Activated CD4-positive, alpha-beta T cell treated with anti-CD3 and anti-CD28 coated beads for 36 hours (primary cell): ENCODE data around the gene FTO. TPM values are rescaled to one million over a fixed set of nuclear protein-coding genes. Genes with fewer than 3 reads are reported as not detected.

Experiments
- ATAC-seq: fragments of 200-7000 bp; cut with Tn5 transposase; one replicate; pipeline ENCODE4 v1.10.0; 2021; ENCODE audit warnings: mild to moderate bottlenecking, moderate library complexity
- CTCF ChIA-PET: fragments of 350-600 bp; sonication (Branson Sonifier 250); formaldehyde crosslinking; loops from one replicate; lab custom pipeline; 2021; ENCODE audit warnings: antibody characterized with exemption; lab: Charles Lee
- POLR2A ChIA-PET: fragments of 350-600 bp; sonication (Branson Sonifier 250); formaldehyde crosslinking; loops from one replicate; lab custom pipeline; 2021; ENCODE audit warnings: antibody characterized with exemption, inconsistent platforms; lab: Charles Lee
- DNase-seq: peaks from one replicate; pipeline ENCODE4 v3.0.0-alpha.2; 2020
- H3K27ac Mint-ChIP-seq: one replicate; pipeline ENCODE4 v1.8.0; 2021; ENCODE audit warnings: mixed read lengths
- H3K27me3 Mint-ChIP-seq: one replicate; pipeline ENCODE4 v1.8.0; 2021; ENCODE audit warnings: mixed read lengths
- H3K36me3 Mint-ChIP-seq: one replicate; pipeline ENCODE4 v1.8.0; 2021; ENCODE audit warnings: low read depth, mixed read lengths
- H3K4me1 Mint-ChIP-seq: one replicate; pipeline ENCODE4 v1.8.0; 2021; ENCODE audit warnings: mixed read lengths
- H3K4me3 Mint-ChIP-seq: one replicate; pipeline ENCODE4 v1.8.0; 2021; ENCODE audit warnings: mild to moderate bottlenecking, moderate library complexity, mixed read lengths
- H3K9me3 Mint-ChIP-seq: one replicate; pipeline ENCODE4 v1.8.0; 2021; ENCODE audit warnings: low read depth, mixed read lengths
- intact Hi-C, 2 experiments: fragments of 100-400 bp; cut with DNase I in 1 of 2; cut with micrococcal nuclease in 1 of 2; formaldehyde crosslinking; loops; one replicate each; pipeline versions ENCODE4 v1.14.2 to v1.15.1; 2022 to 2024; cut with DNase I, micrococcal nuclease
- total RNA-seq, 2 experiments: library from RNA; stranded (reverse); gene quantifications; one replicate each; pipeline ENCODE4 v1.2.3, GENCODE V29; 2021

FTO gene
- total RNA-seq, 2 experiments from 2014 or later: 50.9 to 57.6 TPM

DNA sequence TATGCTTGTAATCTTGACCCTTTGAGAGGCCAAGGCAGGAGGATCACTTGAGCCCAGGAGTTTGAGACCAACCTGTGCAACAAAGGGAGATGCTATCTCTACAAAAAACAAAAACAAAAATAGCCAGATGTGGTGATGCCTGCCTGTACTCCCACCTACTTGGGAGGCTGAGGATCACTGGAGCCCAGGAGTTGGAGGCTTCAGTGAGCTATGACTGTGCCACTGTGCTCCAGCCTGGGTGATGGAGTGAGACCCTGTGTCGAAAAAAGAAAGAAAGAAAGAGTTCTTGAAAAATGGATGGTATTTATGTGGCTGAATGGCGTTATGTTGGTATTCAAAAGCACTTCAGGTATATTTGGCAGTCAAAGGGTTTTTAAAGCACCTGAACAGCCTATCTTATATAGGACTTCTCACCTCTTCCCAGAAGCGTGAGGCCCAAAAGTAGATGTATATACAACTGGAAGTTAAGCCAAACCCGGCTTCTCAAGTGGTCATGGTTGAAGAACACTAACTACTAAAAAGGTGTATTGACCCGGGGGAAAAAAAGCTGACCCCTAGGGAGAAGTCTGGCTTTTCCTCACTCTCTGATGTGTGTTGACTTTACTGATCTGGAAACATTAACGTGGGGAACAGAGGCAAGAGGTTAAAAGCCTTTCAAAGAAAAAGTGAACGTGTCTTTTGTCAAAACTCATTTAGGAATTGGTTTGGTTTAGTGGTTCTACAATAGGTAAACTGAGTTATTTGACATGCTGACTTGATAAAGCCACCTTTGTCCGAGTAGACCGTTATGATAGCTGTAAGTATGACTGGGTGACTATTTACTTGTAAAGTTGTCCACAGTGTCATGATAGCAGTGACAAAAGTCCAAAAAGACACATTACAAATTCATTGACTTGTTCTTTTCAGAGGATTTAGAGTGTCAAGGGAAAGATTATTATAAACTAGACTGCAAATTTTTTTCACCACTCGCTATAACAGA is 399.2 kb downstream of the FTO start:
- no peak for ATAC-seq
- Mint-ChIP-seq H3K27ac (no peak overlapping the region), H3K9me3 (no peaks in the 10 kb centered on the region), H3K4me1 (no peaks in the 10 kb centered on the region), H3K36me3 (no peaks in the 10 kb centered on the region), H3K4me3 (no peak overlapping the region), H3K27me3 (no peaks in the 10 kb centered on the region)
- intact Hi-C loops: no loop called here
- no peak for DNase-seq
- ChIA-PET CTCF (interaction anchor here (0.7 kb wide), 1 partner anchor 992 kb away, joined by 3 read pairs; no protein-coding TSS in a partner anchor), POLR2A (no interaction called here)

DNA sequence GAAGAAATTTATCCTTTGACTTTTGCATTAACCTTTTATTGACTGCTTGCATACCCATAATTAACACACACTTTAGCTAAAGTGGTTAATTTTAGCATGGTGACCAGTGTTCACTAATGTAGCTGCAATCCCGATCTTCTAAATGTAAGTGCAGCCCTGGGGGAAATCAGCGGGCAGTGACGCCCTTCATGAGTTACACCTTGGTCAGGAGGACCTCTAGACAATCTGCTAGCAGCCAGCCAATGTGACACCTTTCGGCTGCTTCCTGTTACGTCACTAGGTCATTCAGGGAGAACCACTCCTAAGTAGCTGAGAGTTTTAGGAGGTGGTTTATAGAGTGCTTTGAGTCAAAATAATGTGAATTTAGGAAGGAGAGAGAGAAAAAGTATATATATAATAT is 402.1 kb downstream of the FTO start:
- no peak overlapping the region for H3K4me3 Mint-ChIP-seq
- ChIA-PET POLR2A (no interaction called here), CTCF (no interaction called here)
- no peak for DNase-seq
- H3K36me3 Mint-ChIP-seq: no peaks in the 10 kb centered on the region
- H3K4me1 Mint-ChIP-seq: no peaks in the 10 kb centered on the region
- no peaks in the 10 kb centered on the region for H3K9me3 Mint-ChIP-seq
- H3K27ac Mint-ChIP-seq: no peak overlapping the region
- ATAC-seq: no peak
- intact Hi-C loops: no loop called here
- H3K27me3 Mint-ChIP-seq: no peaks in the 10 kb centered on the region

DNA sequence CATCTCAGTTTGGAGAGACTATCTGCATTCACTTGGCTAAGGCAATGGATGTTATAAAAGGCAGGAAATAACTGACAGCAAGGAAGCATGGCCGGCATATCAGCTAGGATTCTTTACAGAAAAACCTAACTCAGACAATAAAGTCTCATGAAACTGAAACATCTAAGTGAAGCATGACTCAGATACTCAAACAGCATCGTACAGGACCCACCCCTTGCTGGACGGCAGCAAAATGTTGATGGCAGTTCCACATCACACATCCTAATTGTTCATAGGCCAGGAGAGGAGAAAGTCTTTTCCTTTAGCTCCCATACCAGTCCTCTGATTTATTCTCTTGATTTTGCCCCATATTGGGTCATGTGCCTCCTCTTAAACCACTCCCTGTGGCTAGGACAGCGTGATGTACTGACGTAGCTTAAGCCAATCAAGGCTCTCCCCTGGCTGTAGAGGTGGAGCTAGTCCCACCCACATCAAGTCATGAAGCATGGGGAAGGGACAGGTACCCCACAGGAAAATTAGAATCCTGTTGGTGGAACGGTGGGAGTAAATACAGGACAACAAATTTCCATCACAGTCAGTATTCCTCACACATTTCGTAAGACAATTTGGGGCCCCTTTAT is 403.7 kb downstream of the FTO start:
- Mint-ChIP-seq H3K27ac (no peak overlapping the region), H3K4me3 (no peak overlapping the region), H3K27me3 (no peaks in the 10 kb centered on the region), H3K9me3 (no peaks in the 10 kb centered on the region), H3K4me1 (no peaks in the 10 kb centered on the region), H3K36me3 (peaks cover 9% of the 10 kb centered on the region)
- CTCF ChIA-PET: no interaction called here
- no peak for ATAC-seq
- POLR2A ChIA-PET: no interaction called here
- intact Hi-C loops: no loop called here
- DNase-seq: no peak

DNA sequence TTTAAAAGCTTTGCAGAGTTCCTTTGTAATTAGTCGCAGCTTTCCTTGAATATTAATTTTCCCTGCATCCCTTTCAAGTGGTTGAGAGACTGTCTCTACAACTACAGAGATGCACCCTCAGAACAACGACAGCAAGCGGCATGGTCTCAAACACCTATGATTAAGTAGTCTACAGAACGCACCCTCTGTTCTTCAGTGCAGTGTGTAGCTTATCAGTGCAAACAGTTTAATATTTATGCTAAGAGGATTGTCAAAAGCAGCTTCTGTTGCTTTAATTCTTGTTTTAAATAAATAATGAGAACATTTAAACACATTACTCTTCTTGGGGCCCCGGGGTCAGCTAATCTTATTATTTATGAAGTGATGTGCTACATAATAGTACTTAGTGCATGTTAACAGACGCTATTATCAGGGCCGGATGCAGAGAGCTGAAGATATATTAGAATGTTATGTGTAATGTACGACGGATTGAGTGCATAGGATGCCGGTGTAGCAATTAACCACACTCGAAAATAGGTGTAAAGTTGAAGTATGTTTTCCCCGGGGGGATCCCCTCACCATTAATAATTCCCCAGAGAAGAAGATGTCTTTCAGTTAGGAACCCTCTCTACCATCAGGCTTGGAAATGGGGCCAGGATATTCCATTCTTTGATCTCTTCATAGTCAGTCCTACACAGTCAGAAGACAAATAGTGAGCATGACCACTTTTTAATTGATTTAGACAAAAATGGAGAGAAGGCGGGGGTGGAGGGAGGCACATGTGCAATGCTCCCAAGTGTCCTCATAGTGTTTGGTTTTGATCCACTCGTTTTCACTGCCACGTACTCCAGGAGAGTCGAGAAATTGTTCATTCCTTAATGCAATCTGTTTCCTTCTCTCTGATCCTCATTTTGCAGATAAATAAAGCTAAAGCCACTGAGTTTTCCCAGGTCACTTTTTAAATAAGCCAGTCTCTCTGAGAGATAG is 406.3 kb downstream of the FTO start:
- Mint-ChIP-seq H3K27ac (no peak overlapping the region), H3K36me3 (peaks cover 21% of the 10 kb centered on the region), H3K4me1 (no peaks in the 10 kb centered on the region), H3K27me3 (no peaks in the 10 kb centered on the region), H3K4me3 (no peak overlapping the region), H3K9me3 (no peaks in the 10 kb centered on the region)
- CTCF ChIA-PET: interaction anchor here (0.5 to 0.7 kb wide), 2 partner anchors 195 to 381 kb away, joined by 3 to 5 read pairs; no protein-coding TSS in a partner anchor
- DNase-seq (no peak), ATAC-seq (no peak)
- POLR2A ChIA-PET: no interaction called here
- intact Hi-C loops: no loop called here

GRCh38 chr16:54112451-54113206 is 408.7 kb downstream of the FTO start:
- POLR2A ChIA-PET: no interaction called here

GRCh38 chr16:54115558-54115957 is 411.6 kb downstream of the FTO start:
- no peak overlapping the region for H3K4me3 Mint-ChIP-seq
- H3K27ac Mint-ChIP-seq: no peak overlapping the region
- no peak for ATAC-seq
- no peaks in the 10 kb centered on the region for H3K27me3 Mint-ChIP-seq
- DNase-seq: no peak
- POLR2A ChIA-PET: no interaction called here
- H3K36me3 Mint-ChIP-seq: peaks cover 21% of the 10 kb centered on the region
- no peaks in the 10 kb centered on the region for H3K4me1 Mint-ChIP-seq
- intact Hi-C loops: no loop called here
- CTCF ChIA-PET: interaction anchor here (0.7 kb wide), 1 partner anchor 65 kb away, joined by 3 read pairs; no protein-coding TSS in a partner anchor
- no peaks in the 10 kb centered on the region for H3K9me3 Mint-ChIP-seq

More at GRCh38 chr16:54112451-54113206, 408.7 kb downstream of the FTO start:
- intact Hi-C loops: no loop called here
- H3K36me3 Mint-ChIP-seq: peaks cover 21% of the 10 kb centered on the region
- no peak for ATAC-seq
- H3K4me1 Mint-ChIP-seq: no peaks in the 10 kb centered on the region
- no peaks in the 10 kb centered on the region for H3K9me3 Mint-ChIP-seq
- CTCF ChIA-PET: no interaction called here
- H3K4me3 Mint-ChIP-seq: no peak overlapping the region
- H3K27ac Mint-ChIP-seq: no peak overlapping the region
- DNase-seq: no peak
- H3K27me3 Mint-ChIP-seq: no peaks in the 10 kb centered on the region

DNA sequence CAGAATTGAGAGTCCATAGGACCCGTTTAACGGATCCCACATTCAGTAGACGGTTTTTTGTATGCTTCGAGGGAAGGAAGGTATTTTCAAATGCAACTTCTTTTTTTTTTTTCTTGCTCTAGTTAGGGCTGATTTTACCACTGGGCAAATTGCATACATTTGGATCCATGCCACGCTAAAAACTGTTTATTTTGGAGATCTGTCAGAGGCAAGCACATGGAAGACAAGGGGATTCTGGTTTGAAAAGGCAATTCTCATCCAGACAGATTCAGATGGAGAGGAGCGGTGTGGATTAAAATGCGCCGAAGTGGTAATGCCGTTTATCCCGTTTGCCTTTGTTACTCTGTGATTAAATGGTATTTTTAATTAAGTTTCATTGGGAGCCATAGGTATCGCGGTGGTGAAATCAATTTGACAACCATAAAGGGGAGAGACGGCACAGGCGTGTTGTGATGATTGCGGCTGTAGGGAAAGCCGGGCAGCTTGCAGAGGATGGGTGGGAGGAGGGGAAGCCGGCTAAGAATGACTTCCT is 412.2 kb downstream of the FTO start:
- Mint-ChIP-seq H3K4me1 (no peaks in the 10 kb centered on the region), H3K9me3 (no peaks in the 10 kb centered on the region), H3K4me3 (no peak overlapping the region), H3K36me3 (peaks cover 21% of the 10 kb centered on the region), H3K27ac (no peak overlapping the region), H3K27me3 (no peaks in the 10 kb centered on the region)
- POLR2A ChIA-PET: no interaction called here
- ATAC-seq (no peak), DNase-seq (no peak)
- intact Hi-C loops: no loop called here
- CTCF ChIA-PET: interaction anchor here (0.7 kb wide), 1 partner anchor 64 kb away, joined by 3 read pairs; no protein-coding TSS in a partner anchor

DNA sequence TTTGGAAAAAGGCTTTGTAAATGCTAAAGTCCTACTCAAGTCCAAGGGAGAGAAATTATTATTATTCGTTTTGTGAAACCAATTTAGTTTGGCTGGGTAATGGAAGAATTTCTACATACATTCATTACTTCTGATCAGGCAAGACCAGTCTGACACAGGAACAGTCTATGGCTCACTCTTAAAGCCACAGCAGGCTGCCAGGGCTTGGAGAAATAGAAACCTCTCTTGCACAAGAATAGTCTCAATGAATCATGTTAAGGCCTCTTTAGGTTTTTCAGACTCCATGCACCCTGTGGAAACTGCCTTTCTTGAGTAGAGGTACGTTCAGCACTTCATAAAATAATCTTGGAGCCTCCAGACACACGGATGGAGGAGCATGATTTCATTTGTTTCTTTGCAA is 414.9 kb downstream of the FTO start:
- peaks cover 4% of the 10 kb centered on the region for H3K36me3 Mint-ChIP-seq
- ATAC-seq: no peak
- H3K27me3 Mint-ChIP-seq: no peaks in the 10 kb centered on the region
- CTCF ChIA-PET: no interaction called here
- H3K27ac Mint-ChIP-seq: no peak overlapping the region
- POLR2A ChIA-PET: no interaction called here
- no peak for DNase-seq
- no peaks in the 10 kb centered on the region for H3K9me3 Mint-ChIP-seq
- no peak overlapping the region for H3K4me3 Mint-ChIP-seq
- intact Hi-C loops: no loop called here
- H3K4me1 Mint-ChIP-seq: no peaks in the 10 kb centered on the region

DNA sequence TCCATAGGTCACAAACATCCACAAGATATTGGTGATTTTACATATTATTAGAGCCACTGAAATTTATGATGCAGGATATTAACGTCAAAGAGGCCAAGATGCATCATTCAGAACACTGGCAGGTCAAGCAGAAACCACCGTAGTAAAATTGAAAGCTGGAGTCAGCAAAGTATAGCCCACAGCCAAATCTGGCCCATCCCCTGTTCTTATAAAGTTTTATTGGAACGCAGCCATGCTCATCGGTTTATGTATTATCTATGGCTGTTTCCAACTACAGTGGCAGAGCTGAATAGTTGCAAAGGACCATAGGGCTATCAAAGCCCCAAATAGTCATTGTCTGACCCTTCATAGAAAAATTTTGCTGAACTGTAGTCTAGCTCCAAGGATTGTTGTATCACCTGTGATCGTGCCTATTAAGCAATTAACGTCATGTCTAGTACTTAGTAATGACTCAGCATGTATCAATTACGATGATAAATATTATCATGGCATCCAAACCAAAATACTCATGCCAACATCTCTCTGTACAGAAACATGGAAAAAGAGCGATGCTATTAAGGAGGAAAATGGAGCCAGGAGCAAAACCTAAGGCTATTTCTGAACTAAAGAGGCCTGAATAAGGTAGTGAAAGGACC is 417.0 kb downstream of the FTO start:
- POLR2A ChIA-PET: no interaction called here
- ATAC-seq: no peak
- H3K9me3 Mint-ChIP-seq: no peaks in the 10 kb centered on the region
- no peaks in the 10 kb centered on the region for H3K36me3 Mint-ChIP-seq
- no peak for DNase-seq
- H3K27me3 Mint-ChIP-seq: no peaks in the 10 kb centered on the region
- no peaks in the 10 kb centered on the region for H3K4me1 Mint-ChIP-seq
- CTCF ChIA-PET: no interaction called here
- no peak overlapping the region for H3K4me3 Mint-ChIP-seq
- intact Hi-C loops: no loop called here
- H3K27ac Mint-ChIP-seq: no peak overlapping the region
